HG03439 (cell line): Measurements from ENCODE around the gene RAPGEF2.

Experiments used
- ATAC-seq: cut with Tn5 transposase; IDR thresholded peaks from one replicate; pipeline ENCODE4 v1.9.1; 2021; ENCODE audit warnings: mild to moderate bottlenecking, moderate library complexity; ENCODE audit not compliant: unreplicated experiment

RAPGEF2 gene

GRCh38 chr4:159398236-159398638 lies 295.4 kb downstream of the RAPGEF2 start:
- no peak for ATAC-seq

GRCh38 chr4:159400558-159401225 lies 297.8 kb downstream of the RAPGEF2 start:
- no peak for ATAC-seq

- no peak for ATAC-seq
These were observed 298.4 kb downstream of the RAPGEF2 start for GRCh38 chr4:159401226-159401712.

GRCh38 chr4:159401791-159402380 lies 299.0 kb downstream of the RAPGEF2 start:
- ATAC-seq, result no peak
